ENCODE results near the gene CCND2. TPM values are rescaled to one million over a fixed set of nuclear protein-coding genes. Genes with fewer than 3 reads are reported as not detected.

The CCND2 gene
- total and polyA plus RNA-seq, 2 of the 8 experiments (the other 6 are each of a cell fraction or from before 2014, with no cell fraction given): 41.7 to 223 TPM

- DNase-seq (ENCODE audit: low read depth in 1 of 2, low spot score in 2 of 2) (no peak), FAIRE-seq (no peak)
- Histone ChIP-seq H3K27me3 (replicated peaks in 1 of 4; ENCODE audit: control insufficient read depth in 3 of 4, extremely low read depth in 1 of 4, insufficient read depth in 3 of 4, low read length in 3 of 4) (no peaks in the 10 kb centered on the region), H3K14ac (ENCODE audit: insufficient read length) (no peak overlapping the region), H3K4me3 (ENCODE audit: extremely low read depth in 1 of 4, insufficient read depth in 2 of 4, low read depth in 3 of 4, low read length in 4 of 4) (no peak overlapping the region), H4K91ac (replicated peaks; ENCODE audit: insufficient read length, low read length) (no peak overlapping the region), H4K20me1 (replicated peaks in 1 of 2; ENCODE audit: control insufficient read depth in 1 of 2, insufficient read depth in 2 of 2, low read length in 2 of 2) (peaks cover 42 to 50% of the 10 kb centered on the region in 2 experiments), H2BK5ac (ENCODE audit: low read depth, low read length) (0 out of 2 replicates have a peak overlapping the region, but pooled peaks have one; percentile 28), H3K4me2 (ENCODE audit: insufficient read depth in 1 of 2, low read depth in 2 of 2, low read length in 2 of 2) (no peak overlapping the region), H3K4ac (replicated peaks; ENCODE audit: insufficient read length, low read depth, low read length) (no peak overlapping the region), H2BK12ac (ENCODE audit: low read depth, low read length) (no peak overlapping the region), H2BK15ac (ENCODE audit: low read length) (no peak overlapping the region), H2AFZ (ENCODE audit: low read length) (no peak overlapping the region), H3K79me1 (ENCODE audit: low read depth, low read length) (peaks cover 7% of the 10 kb centered on the region), H3K23ac (ENCODE audit: insufficient read length) (no peak overlapping the region), H3K79me2 (ENCODE audit: control insufficient read depth in 1 of 2, insufficient read depth in 2 of 2, low read length in 2 of 2) (peaks cover 3 to 72% of the 10 kb centered on the region in 2 experiments), H3K4me1 (replicated peaks in 1 of 4; ENCODE audit: control insufficient read depth in 3 of 4, insufficient read depth in 4 of 4, low read length in 3 of 4) (peaks cover 0 to 9% (median 0%) of the 10 kb centered on the region in 4 experiments; a peak in 4 of 7 replicates), H3K18ac (ENCODE audit: extremely low read depth, low read length) (no peak overlapping the region), H3K36me3 (ENCODE audit: control insufficient read depth in 2 of 4, insufficient read depth in 4 of 4, low read length in 3 of 4) (peaks cover 17 to 92% (median 58%) of the 10 kb centered on the region in 4 experiments), H4K8ac (ENCODE audit: extremely low read depth, insufficient read depth, low read length) (no peak overlapping the region; the same call in 1 of the 2 replicates), H2AK5ac (ENCODE audit: low read depth, low read length) (no peak overlapping the region), H3K27ac (ENCODE audit: low read depth, low read length) (no peak overlapping the region), H3K23me2 (ENCODE audit: low read depth, low read length) (no peaks in the 10 kb centered on the region), H2BK20ac (ENCODE audit: low read length) (no peak overlapping the region), H2BK120ac (replicated peaks; ENCODE audit: low read depth, low read length) (no peak overlapping the region), H3K9me3 (ENCODE audit: insufficient read depth in 2 of 2, low read depth in 1 of 2, low read length in 1 of 2) (no peaks in the 10 kb centered on the region), H3K56ac (replicated peaks; ENCODE audit: insufficient read length, low read depth, low read length) (no peak overlapping the region), H3K9ac (replicated peaks in 1 of 4; ENCODE audit: extremely low read depth in 1 of 4, low read depth in 3 of 4, low read length in 3 of 4) (no peak overlapping the region), H4K5ac (ENCODE audit: insufficient read length, low read depth, low read length) (no peak overlapping the region)
- WGBS, 2 experiments (ENCODE audit: extremely low coverage in 1 of 2, insufficient coverage in 1 of 2, insufficient read length in 1 of 2, insufficient replicate concordance in 2 of 2, low coverage in 1 of 2, low lambda C conversion rate in 2 of 2, missing lambda C conversion rate in 1 of 2): 96% methylated on average over 13 of the region's 14 CpGs; no CpG with 5 or more reads in 1 of the 2 experiments
- ChIA-PET POLR2A (ENCODE audit: partially characterized antibody) (interaction anchor here (0.6 to 29.3 kb wide), 3 partner anchors 4 to 96 kb away, joined by 3 to 531 read pairs (median 531); partner anchors contain the start of gene CCND2), CTCF (ENCODE audit: partially characterized antibody) (interaction anchor here (1.3 to 3.4 kb wide), 4 partner anchors 10 to 16 kb away, joined by 5 to 20 read pairs (median 10); no protein-coding TSS in a partner anchor)
- TF ChIP-seq SIX5 (IDR thresholded peaks at IDR 0.05; ENCODE audit: low read depth, low read length) (no peak), RBBP5 (IDR thresholded peaks at IDR 0.05; ENCODE audit: borderline replicate concordance, low read depth, low read length) (no peak)
Observed at GRCh38 chr12:4293299-4293965, 19.9 kb downstream of the CCND2 start.
